Stimulated activated CD4-positive, alpha-beta T cell treated with anti-CD3 and anti-CD28 coated beads, Interleukin-15, amount 100 ng/mL, for 1 hour (primary cell): ENCODE data around the gene RBM20.
"Not testable (repeated sequence)": the region's sequence is repeated elsewhere in the genome, so short reads cannot be mapped to it uniquely, and the experiment has no call there.

Experiments used
- DNase-seq, 2 donors: peaks; one replicate each; pipeline ENCODE4 v3.0.0-alpha.2; 2020; ENCODE audit warnings: low read depth in 1 of 2, low spot score in 1 of 2

Gene RBM20

GRCh38 chr10:110700947-110701616 is 56.9 kb downstream of the RBM20 start:
- DNase-seq = no peak

GRCh38 chr10:110701617-110701971 is 57.5 kb downstream of the RBM20 start:
- DNase-seq = no peak

- no peak for DNase-seq
Observed at GRCh38 chr10:110704070-110704469, 59.9 kb downstream of the RBM20 start.

GRCh38 chr10:110704906-110705476 is 60.9 kb downstream of the RBM20 start:
- DNase-seq = no peak

- DNase-seq = not testable (repeated sequence)
Observed at GRCh38 chr10:110705596-110705995, 61.5 kb downstream of the RBM20 start.

GRCh38 chr10:110706690-110707098 is 62.6 kb downstream of the RBM20 start:
- no peak for DNase-seq

- DNase-seq = no peak
Observed at GRCh38 chr10:110708776-110709443, 64.8 kb downstream of the RBM20 start.

- DNase-seq = no peak
Observed at GRCh38 chr10:110709444-110709828, 65.3 kb downstream of the RBM20 start.

- no peak for DNase-seq
Observed at GRCh38 chr10:110709964-110710587, 65.9 kb downstream of the RBM20 start.

- DNase-seq = no peak
Observed at GRCh38 chr10:110710621-110711020, 66.5 kb downstream of the RBM20 start.

GRCh38 chr10:110711382-110711781 is 67.2 kb downstream of the RBM20 start:
- DNase-seq = no peak

GRCh38 chr10:110714356-110714755 is 70.2 kb downstream of the RBM20 start:
- DNase-seq = no peak

- no peak for DNase-seq
Observed at GRCh38 chr10:110717781-110718589, 73.8 kb downstream of the RBM20 start.

- no peak for DNase-seq
Observed at GRCh38 chr10:110721406-110722038, 77.4 kb downstream of the RBM20 start.

GRCh38 chr10:110723224-110723891 is 79.2 kb downstream of the RBM20 start:
- DNase-seq = no peak

- DNase-seq = no peak
Observed at GRCh38 chr10:110724116-110724921, 80.2 kb downstream of the RBM20 start.

- no peak for DNase-seq
Observed at GRCh38 chr10:110724937-110725336, 80.8 kb downstream of the RBM20 start.

- no peak for DNase-seq
Observed at GRCh38 chr10:110725801-110726630, 81.9 kb downstream of the RBM20 start.

GRCh38 chr10:110727785-110728184 is 83.6 kb downstream of the RBM20 start:
- not testable (repeated sequence) for DNase-seq
